Caco-2 (cell line): ENCODE results near the gene NHLH1. TPM values are rescaled to one million over a fixed set of nuclear protein-coding genes. Genes with fewer than 3 reads are reported as not detected.
"Not testable (repeated sequence)": the region's sequence is repeated elsewhere in the genome, so short reads cannot be mapped to it uniquely, and the experiment has no call there.

Experiments
- BruUV-seq: library from RNA; stranded (reverse); fragments of 400-500 nt; replicated peaks from 2 replicates; lab custom pipeline; 2021; lab: Mats Ljungman, UMichigan
- CTCF ChIA-PET: fragments of 300-600 bp; sonication (Branson Sonifier 250); formaldehyde crosslinking; loops from one replicate; lab custom pipeline; 2022; ENCODE audit warnings: antibody characterized with exemption; lab: Charles Lee
- POLR2A ChIA-PET: fragments of 300-600 bp; sonication (Branson Sonifier 250); formaldehyde crosslinking; loops from one replicate; lab custom pipeline; 2022; ENCODE audit warnings: antibody characterized with exemption; lab: Charles Lee
- DNase-seq, 2 experiments: peaks; one replicate each; pipeline versions ENCODE4 v3.0.0 to v3.0.0-alpha.2; 2020 to 2022
- H3K27me3 ChIP-seq: replicated peaks from 2 replicates; pipeline ENCODE4 v1.6.0; 2011; ENCODE audit warnings: low read length; ENCODE audit not compliant: control insufficient read depth, insufficient read depth
- H3K36me3 ChIP-seq: 2 replicates; pipeline ENCODE4 v1.5.1; 2011; ENCODE audit warnings: low read length; ENCODE audit not compliant: control insufficient read depth, insufficient read depth
- H3K4me1 ChIP-seq: fragments of 250-450 bp; sonication (Bioruptor Pico); 2 replicates; pipeline ENCODE4 v1.5.1; 2020; ENCODE audit warnings: mild to moderate bottlenecking
- H3K4me3 ChIP-seq: 2 replicates; pipeline ENCODE4 v1.5.1; 2011; ENCODE audit warnings: low read depth, mild to moderate bottlenecking, control low read depth, low read length
- H3K9me3 ChIP-seq: fragments of 250-450 bp; sonication (Bioruptor Pico); 2 replicates; pipeline ENCODE4 v1.5.1; 2020; ENCODE audit warnings: mild to moderate bottlenecking, moderate library complexity
- H3K27ac Mint-ChIP-seq: one replicate; pipeline ENCODE4 v1.8.0; 2022; ENCODE audit warnings: mixed read lengths; ENCODE audit not compliant: unreplicated experiment
- H3K27me3 Mint-ChIP-seq: one replicate; pipeline ENCODE4 v1.8.0; 2022; ENCODE audit warnings: mixed read lengths; ENCODE audit not compliant: insufficient read depth, unreplicated experiment
- H3K36me3 Mint-ChIP-seq: one replicate; pipeline ENCODE4 v1.8.0; 2022; ENCODE audit warnings: mild to moderate bottlenecking, mixed read lengths; ENCODE audit not compliant: insufficient read depth, unreplicated experiment
- H3K4me1 Mint-ChIP-seq: one replicate; pipeline ENCODE4 v1.8.0; 2022; ENCODE audit warnings: low read depth, mixed read lengths; ENCODE audit not compliant: unreplicated experiment
- H3K4me3 Mint-ChIP-seq: one replicate; pipeline ENCODE4 v1.8.0; 2022; ENCODE audit warnings: mild to moderate bottlenecking, moderate library complexity, mixed read lengths; ENCODE audit not compliant: unreplicated experiment
- H3K9me3 Mint-ChIP-seq: one replicate; pipeline ENCODE4 v1.8.0; 2022; ENCODE audit warnings: mixed read lengths; ENCODE audit not compliant: unreplicated experiment
- intact Hi-C: fragments of 100-400 bp; cut with micrococcal nuclease; formaldehyde crosslinking; loops from one replicate; pipeline ENCODE4 v1.10.0; 2022; ENCODE audit not compliant: unreplicated experiment
- total RNA-seq: library from RNA; stranded (reverse); gene quantifications from 2 replicates; pipeline ENCODE4 v1.2.3, GENCODE V29; 2022
- TF ChIP-seq, protein P1 (sequence below), 2 experiments: fragments of 200-600 bp in 1 of 2; IDR thresholded peaks; 1 replicate in 1 of 2; 2 replicates in 1 of 2; pipeline versions ENCODE4 v1.5.1 to v1.8.0; 2011 to 2022; ENCODE audit warnings: antibody characterized with exemption in 1 of 2, control low read depth in 1 of 2, inconsistent platforms in 1 of 2, low read depth in 1 of 2, low read length in 1 of 2, mild to moderate bottlenecking in 1 of 2, moderate library complexity in 1 of 2; ENCODE audit not compliant: insufficient read depth in 1 of 2, severe bottlenecking in 1 of 2, unreplicated experiment in 1 of 2

Gene NHLH1
- total RNA-seq, 1 experiment from 2014 or later: 0.36 TPM

DNA sequence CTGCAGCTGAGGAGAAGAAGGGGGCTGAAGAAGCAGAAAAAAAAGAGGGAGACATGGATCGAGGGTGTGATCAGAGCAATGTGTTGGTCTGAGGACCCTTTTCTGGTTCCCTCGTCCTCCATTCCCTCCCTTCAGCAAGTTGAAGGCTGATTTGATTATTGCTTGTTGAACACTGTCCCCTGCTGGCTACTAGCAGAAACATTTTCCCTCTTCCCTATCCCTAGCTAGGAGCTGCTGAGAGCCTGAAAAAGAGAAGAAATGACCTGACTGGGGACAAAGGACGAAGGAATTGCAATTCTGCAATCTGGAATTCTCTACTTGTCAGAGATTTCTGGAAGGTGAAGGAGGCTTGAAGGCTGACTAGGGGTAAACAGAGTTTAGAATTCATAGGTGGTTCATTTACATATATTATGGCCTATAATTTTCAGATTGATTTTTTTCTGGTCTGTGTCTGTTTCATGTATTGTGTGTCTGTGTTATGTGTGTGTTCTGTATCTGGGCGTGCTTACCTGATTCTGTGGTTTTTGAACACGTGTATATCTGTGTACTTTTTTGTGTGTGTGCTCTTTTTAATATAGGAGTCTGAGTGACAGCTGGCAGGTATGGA is 9.8 kb downstream of the NHLH1 start:
- POLR2A ChIA-PET: no interaction called here
- H3K36me3 ChIP-seq: no peaks in the 10 kb centered on the region
- H3K9me3 Mint-ChIP-seq: no peaks in the 10 kb centered on the region
- H3K27me3 Mint-ChIP-seq: peaks cover 6% of the 10 kb centered on the region
- peak; percentile 51 to 62 for DNase-seq
- H3K27ac Mint-ChIP-seq: no peak overlapping the region
- H3K9me3 ChIP-seq: no peaks in the 10 kb centered on the region
- CTCF ChIA-PET: interaction anchor here (0.6 to 2.4 kb wide), 15 partner anchors 11 to 291 kb away, joined by 3 to 24 read pairs (median 5); no protein-coding TSS in a partner anchor
- intact Hi-C loops: loop anchor here (1.0 to 10.0 kb wide), 4 partner anchors 22 to 275 kb away; no protein-coding TSS in a partner anchor
- H3K27me3 ChIP-seq: no peaks in the 10 kb centered on the region
- H3K4me1 ChIP-seq: no peaks in the 10 kb centered on the region
- H3K4me1 Mint-ChIP-seq: peaks cover 13% of the 10 kb centered on the region
- TF ChIP-seq, protein P1, sequence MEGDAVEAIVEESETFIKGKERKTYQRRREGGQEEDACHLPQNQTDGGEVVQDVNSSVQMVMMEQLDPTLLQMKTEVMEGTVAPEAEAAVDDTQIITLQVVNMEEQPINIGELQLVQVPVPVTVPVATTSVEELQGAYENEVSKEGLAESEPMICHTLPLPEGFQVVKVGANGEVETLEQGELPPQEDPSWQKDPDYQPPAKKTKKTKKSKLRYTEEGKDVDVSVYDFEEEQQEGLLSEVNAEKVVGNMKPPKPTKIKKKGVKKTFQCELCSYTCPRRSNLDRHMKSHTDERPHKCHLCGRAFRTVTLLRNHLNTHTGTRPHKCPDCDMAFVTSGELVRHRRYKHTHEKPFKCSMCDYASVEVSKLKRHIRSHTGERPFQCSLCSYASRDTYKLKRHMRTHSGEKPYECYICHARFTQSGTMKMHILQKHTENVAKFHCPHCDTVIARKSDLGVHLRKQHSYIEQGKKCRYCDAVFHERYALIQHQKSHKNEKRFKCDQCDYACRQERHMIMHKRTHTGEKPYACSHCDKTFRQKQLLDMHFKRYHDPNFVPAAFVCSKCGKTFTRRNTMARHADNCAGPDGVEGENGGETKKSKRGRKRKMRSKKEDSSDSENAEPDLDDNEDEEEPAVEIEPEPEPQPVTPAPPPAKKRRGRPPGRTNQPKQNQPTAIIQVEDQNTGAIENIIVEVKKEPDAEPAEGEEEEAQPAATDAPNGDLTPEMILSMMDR (IDR thresholded peaks at IDR 0.05; ENCODE audit: insufficient read depth in 1 of 2, low read depth in 1 of 2, low read length in 1 of 2, severe bottlenecking in 1 of 2, unreplicated experiment in 1 of 2): peak; percentile 67 to 91
- H3K4me3 Mint-ChIP-seq: no peak overlapping the region
- BruUV-seq: no TSS peak
- no peak overlapping the region for H3K4me3 ChIP-seq
- H3K36me3 Mint-ChIP-seq: no peaks in the 10 kb centered on the region

DNA sequence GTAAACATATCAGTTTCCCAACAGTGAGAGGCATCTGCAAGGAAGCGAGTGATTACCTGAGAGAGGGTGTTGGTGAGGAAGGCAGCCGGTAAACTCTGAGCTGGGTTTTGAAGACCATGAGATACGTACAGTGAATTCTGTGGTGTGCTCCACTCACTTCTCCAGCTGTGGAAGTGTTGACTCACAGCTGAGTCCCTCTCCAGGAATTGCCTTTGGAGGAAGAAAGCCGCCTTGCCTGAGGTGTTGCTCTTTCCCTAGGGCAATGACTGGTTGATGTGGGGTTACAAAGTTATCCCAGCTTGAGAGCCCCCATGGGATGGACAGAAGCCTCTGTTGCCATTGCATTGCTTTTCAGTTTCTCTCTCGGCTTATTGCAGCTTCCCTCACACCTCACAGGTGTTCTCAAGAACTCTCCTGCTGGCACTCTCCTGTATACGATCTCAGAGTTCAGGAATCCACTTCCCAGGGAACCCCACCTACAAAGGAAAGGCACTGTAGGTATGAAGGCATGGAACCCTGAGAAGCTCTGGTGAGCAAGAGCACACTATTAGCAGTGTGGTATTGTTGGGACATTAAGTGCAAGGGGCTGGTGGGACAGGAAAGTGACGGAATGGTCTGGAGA is 10.8 kb downstream of the NHLH1 start:
- H3K4me1 Mint-ChIP-seq: peaks cover 13% of the 10 kb centered on the region
- no peaks in the 10 kb centered on the region for H3K9me3 Mint-ChIP-seq
- Histone ChIP-seq H3K4me1 (no peaks in the 10 kb centered on the region), H3K9me3 (no peaks in the 10 kb centered on the region), H3K36me3 (no peaks in the 10 kb centered on the region), H3K4me3 (no peak overlapping the region), H3K27me3 (no peaks in the 10 kb centered on the region)
- DNase-seq: no peak
- intact Hi-C loops: loop anchor here (10.0 kb wide), 1 partner anchor 83 kb away; no protein-coding TSS in a partner anchor
- no TSS peak for BruUV-seq
- ChIA-PET CTCF (interaction anchor here (0.6 to 2.4 kb wide), 6 partner anchors 17 to 230 kb away, joined by 4 to 24 read pairs (median 4); no protein-coding TSS in a partner anchor), POLR2A (no interaction called here)
- TF ChIP-seq, protein P1 (IDR thresholded peaks at IDR 0.05; ENCODE audit: insufficient read depth in 1 of 2, low read depth in 1 of 2, low read length in 1 of 2, severe bottlenecking in 1 of 2, unreplicated experiment in 1 of 2): no peak
- no peaks in the 10 kb centered on the region for H3K36me3 Mint-ChIP-seq
- no peak overlapping the region for H3K4me3 Mint-ChIP-seq
- H3K27ac Mint-ChIP-seq: no peak overlapping the region
- peaks cover 9% of the 10 kb centered on the region for H3K27me3 Mint-ChIP-seq

DNA sequence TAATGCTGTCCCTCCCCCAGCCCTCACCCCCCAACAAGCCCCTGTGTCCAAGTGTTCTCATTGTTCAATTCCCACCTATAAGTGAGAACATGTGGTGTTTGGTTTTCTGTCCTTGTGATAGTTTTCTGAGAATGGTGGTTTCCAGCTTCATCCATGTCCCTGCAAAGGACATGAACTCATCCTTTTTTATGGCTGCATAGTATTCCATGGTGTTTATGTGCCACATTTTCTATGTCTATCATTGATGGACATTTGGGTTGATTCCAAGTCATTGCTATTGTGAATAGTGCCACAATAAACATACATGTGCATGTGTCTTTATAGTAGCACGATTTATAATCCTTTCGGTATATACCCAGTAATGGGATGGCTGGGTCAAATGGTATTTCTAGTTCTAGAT is 17.9 kb downstream of the NHLH1 start:
- CTCF ChIA-PET, POLR2A ChIA-PET, intact Hi-C loops, H3K4me3 Mint-ChIP-seq, H3K27me3 ChIP-seq, H3K4me1 Mint-ChIP-seq, DNase-seq, H3K4me3 ChIP-seq, H3K27me3 Mint-ChIP-seq, H3K36me3 Mint-ChIP-seq, H3K27ac Mint-ChIP-seq, H3K9me3 Mint-ChIP-seq, BruUV-seq, H3K4me1 ChIP-seq, H3K9me3 ChIP-seq, H3K36me3 ChIP-seq: not testable (repeated sequence)

DNA sequence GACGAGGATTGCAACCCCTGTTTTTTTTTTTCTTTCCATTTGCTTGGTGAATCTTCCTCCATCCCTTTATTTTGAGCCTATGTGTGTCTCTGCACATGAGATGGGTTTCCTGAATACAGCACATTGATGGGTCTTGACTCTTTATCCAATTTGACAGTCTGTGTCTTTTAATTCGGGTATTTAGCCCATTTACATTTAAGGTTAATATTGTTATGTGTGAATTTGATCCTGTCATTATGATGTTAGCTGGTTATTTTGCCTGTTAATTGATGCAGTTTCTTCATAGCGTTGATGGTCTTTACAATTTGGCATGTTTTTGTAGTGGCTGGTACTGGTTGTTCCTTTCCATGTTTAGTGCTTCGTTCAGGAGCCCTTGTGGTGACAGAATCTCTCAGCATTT is 21.5 kb downstream of the NHLH1 start:
- H3K4me1 Mint-ChIP-seq, H3K4me3 ChIP-seq, CTCF ChIA-PET, DNase-seq, H3K4me1 ChIP-seq, H3K27me3 ChIP-seq, H3K27me3 Mint-ChIP-seq, H3K36me3 Mint-ChIP-seq, BruUV-seq, H3K9me3 ChIP-seq, intact Hi-C loops, H3K4me3 Mint-ChIP-seq, POLR2A ChIA-PET, H3K27ac Mint-ChIP-seq, H3K36me3 ChIP-seq, H3K9me3 Mint-ChIP-seq: not testable (repeated sequence)
